ENCODE results near the gene RNF25. TPM values are rescaled to one million over a fixed set of nuclear protein-coding genes. Genes with fewer than 3 reads are reported as not detected.

Gene RNF25
- polyA plus RNA-seq, 1 donor: 24.2 TPM

GRCh38 chr2:218626369-218626768, 45.4 kb downstream of the RNF25 start:
- DNase-seq (ENCODE audit: low read depth): no peak

- no peak for DNase-seq (ENCODE audit: low read depth)
These were observed 48.5 kb downstream of the RNF25 start for GRCh38 chr2:218623366-218623705.

- DNase-seq (ENCODE audit: low read depth): no peak
These were observed 49.0 kb downstream of the RNF25 start for GRCh38 chr2:218622606-218623365.

GRCh38 chr2:218621007-218621406, 50.8 kb downstream of the RNF25 start:
- no peak for DNase-seq (ENCODE audit: low read depth)

- no peak for DNase-seq (ENCODE audit: low read depth)
These were observed 53.5 kb downstream of the RNF25 start for GRCh38 chr2:218618102-218618860.

- DNase-seq (ENCODE audit: low read depth): no peak
These were observed 55.9 kb downstream of the RNF25 start for GRCh38 chr2:218615868-218616315.

Other genes starting within 250 kb of the RNF25 start
- gene USP37, start 103.7 kb downstream of the RNF25 start, polyA plus RNA-seq (ENCODE audit: insufficient read length): 10.5 TPM
- 37.3 TPM for gene CNOT9, start 103.2 kb downstream of the RNF25 start, polyA plus RNA-seq (ENCODE audit: insufficient read length)
- 63.0 TPM for gene PLCD4, start 64.1 kb downstream of the RNF25 start, polyA plus RNA-seq (ENCODE audit: insufficient read length)
- gene ZNF142, start 12.4 kb downstream of the RNF25 start, polyA plus RNA-seq (ENCODE audit: insufficient read length): 12.7 TPM
- 32.9 TPM for gene BCS1L, start 12.3 kb downstream of the RNF25 start, polyA plus RNA-seq (ENCODE audit: insufficient read length)
- 30.5 TPM for gene STK36, start 84 bp upstream of the RNF25 start, polyA plus RNA-seq (ENCODE audit: insufficient read length)
- 26.5 TPM for gene TTLL4, start 38.8 kb upstream of the RNF25 start, polyA plus RNA-seq (ENCODE audit: insufficient read length)
- gene CYP27A1, start 110.1 kb upstream of the RNF25 start, polyA plus RNA-seq (ENCODE audit: insufficient read length): 21.2 TPM
- gene PRKAG3, start 159.8 kb upstream of the RNF25 start, polyA plus RNA-seq (ENCODE audit: insufficient read length): 32.9 TPM
- gene WNT6, start 187.8 kb upstream of the RNF25 start, polyA plus RNA-seq (ENCODE audit: insufficient read length): 0.19 TPM
- not detected for gene WNT10A, start 208.8 kb upstream of the RNF25 start, polyA plus RNA-seq (ENCODE audit: insufficient read length)